Measurements from ENCODE around the gene BNC2. TPM values are rescaled to one million over a fixed set of nuclear protein-coding genes. Genes with fewer than 3 reads are reported as not detected.

BNC2 gene
- total RNA-seq, 1 donor from 2014 or later = 5.4 TPM

DNA sequence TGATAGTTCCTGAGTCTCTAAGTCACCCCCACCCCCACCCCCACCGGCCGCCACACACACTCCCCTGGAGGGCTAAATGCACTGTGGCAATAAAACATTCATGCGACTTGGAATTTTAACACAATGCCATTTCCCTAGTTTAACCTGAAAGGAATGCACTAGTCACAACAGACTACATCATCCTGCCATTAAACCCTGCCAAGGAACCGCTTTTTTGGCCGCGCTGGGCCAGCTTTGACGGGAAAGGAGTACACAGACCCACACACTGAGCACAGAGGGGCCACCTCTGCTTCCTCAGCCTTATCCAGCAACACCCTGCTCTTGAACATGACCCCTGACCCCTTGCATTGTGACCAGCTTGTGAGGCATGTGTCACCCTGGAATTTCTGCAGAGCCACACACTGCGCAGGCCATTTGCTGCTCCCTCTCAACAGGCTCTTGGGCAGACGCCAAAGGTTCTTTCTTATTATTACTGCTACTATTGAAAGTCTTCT lies 165.3 kb downstream of the BNC2 start:
- DNase-seq (ENCODE audit: low read depth, low spot score) = peak; percentile 58
- Mint-ChIP-seq H3K4me1 (peaks cover 36% of the 10 kb centered on the region), H3K9me3 (no peaks in the 10 kb centered on the region), H3K27ac (ENCODE audit: unreplicated experiment) (peak overlapping the region; percentile 59), H3K36me3 (ENCODE audit: low read depth) (no peaks in the 10 kb centered on the region), H3K27me3 (ENCODE audit: low read depth) (peaks cover 35% of the 10 kb centered on the region), H3K4me3 (peak overlapping the region; percentile 56)
- TF ChIP-seq, protein P1, sequence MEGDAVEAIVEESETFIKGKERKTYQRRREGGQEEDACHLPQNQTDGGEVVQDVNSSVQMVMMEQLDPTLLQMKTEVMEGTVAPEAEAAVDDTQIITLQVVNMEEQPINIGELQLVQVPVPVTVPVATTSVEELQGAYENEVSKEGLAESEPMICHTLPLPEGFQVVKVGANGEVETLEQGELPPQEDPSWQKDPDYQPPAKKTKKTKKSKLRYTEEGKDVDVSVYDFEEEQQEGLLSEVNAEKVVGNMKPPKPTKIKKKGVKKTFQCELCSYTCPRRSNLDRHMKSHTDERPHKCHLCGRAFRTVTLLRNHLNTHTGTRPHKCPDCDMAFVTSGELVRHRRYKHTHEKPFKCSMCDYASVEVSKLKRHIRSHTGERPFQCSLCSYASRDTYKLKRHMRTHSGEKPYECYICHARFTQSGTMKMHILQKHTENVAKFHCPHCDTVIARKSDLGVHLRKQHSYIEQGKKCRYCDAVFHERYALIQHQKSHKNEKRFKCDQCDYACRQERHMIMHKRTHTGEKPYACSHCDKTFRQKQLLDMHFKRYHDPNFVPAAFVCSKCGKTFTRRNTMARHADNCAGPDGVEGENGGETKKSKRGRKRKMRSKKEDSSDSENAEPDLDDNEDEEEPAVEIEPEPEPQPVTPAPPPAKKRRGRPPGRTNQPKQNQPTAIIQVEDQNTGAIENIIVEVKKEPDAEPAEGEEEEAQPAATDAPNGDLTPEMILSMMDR (conservative IDR thresholded peaks at IDR 0.05) = no peak

DNA sequence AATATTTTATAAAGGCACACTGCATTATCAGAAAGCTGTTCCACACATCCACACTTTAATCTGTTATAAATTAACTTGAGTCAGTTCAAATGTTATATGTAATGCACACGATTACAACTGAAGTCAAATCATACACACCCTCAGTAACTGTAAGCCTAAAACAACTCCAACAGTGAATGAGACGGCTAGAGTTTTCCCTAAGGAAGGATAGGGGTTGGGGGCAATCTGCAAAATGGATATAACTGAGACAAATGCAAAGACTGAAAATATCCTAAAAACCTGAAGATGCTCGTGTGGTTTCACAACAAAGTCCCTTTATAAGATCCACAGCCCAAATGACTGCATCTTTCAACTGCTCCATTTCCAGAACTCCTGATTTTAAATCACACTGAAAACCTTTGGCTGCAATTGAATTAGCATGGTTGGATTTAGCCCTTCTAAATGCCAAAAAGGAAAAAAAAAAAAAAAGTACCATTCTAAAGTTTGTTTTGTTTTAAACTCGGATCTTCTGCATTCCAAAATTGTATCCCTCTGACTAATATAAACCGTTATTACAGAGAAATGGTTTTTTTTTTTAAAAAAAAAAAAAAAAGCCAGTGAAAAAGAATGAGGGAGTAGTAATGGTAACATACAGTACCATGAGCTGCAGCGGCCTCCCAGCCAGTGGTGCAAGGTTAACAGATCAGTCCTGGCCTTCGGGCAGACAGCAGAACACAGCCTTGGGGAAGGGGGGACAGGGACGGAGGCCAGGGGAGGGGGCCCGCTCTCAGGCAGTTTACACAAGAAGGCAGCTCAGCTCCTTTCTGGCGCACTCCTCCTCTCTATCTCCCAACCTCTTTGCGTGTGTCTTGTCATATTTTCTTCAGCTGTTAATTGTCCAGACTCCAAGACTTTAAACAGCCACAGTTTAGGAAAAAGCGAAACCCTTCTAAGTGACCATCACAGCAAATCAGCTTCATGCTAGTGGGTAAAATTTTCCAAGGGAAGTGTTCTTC lies 166.1 kb downstream of the BNC2 start:
- H3K4me3 Mint-ChIP-seq = no peak overlapping the region
- no peaks in the 10 kb centered on the region for H3K36me3 Mint-ChIP-seq (ENCODE audit: low read depth)
- TF ChIP-seq, protein P1 (conservative IDR thresholded peaks at IDR 0.05) = no peak
- peaks cover 35% of the 10 kb centered on the region for H3K27me3 Mint-ChIP-seq (ENCODE audit: low read depth)
- peaks cover 31% of the 10 kb centered on the region for H3K4me1 Mint-ChIP-seq
- H3K27ac Mint-ChIP-seq (ENCODE audit: unreplicated experiment) = no peak overlapping the region
- no peaks in the 10 kb centered on the region for H3K9me3 Mint-ChIP-seq
- peak; percentile 6 for DNase-seq (ENCODE audit: low read depth, low spot score)

DNA sequence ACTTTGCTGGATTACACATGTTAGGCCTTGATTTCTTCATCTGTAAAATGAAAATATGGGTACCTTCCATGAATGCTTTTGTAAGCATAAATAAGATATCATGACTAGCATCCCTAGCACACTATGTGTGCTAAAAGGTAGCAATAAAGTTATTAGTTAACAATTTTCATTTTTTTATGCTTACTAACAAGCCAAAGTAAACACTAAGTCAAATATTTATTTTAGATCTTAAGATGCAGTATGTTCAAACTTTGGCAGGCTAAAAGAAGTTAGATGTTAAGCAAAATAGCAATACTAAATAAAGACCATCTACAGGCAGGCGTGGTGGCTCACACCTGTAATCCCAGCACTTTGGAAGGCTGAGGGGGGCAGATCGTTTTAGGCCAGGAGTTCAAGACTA lies 169.1 kb downstream of the BNC2 start:
- Mint-ChIP-seq H3K36me3 (ENCODE audit: low read depth) (no peaks in the 10 kb centered on the region), H3K27ac (ENCODE audit: unreplicated experiment) (no peak overlapping the region), H3K4me3 (no peak overlapping the region), H3K4me1 (peaks cover 15% of the 10 kb centered on the region), H3K27me3 (ENCODE audit: low read depth) (peaks cover 33% of the 10 kb centered on the region), H3K9me3 (no peaks in the 10 kb centered on the region)
- TF ChIP-seq, protein P1 (conservative IDR thresholded peaks at IDR 0.05) = no peak
- DNase-seq (ENCODE audit: low read depth, low spot score) = no peak

DNA sequence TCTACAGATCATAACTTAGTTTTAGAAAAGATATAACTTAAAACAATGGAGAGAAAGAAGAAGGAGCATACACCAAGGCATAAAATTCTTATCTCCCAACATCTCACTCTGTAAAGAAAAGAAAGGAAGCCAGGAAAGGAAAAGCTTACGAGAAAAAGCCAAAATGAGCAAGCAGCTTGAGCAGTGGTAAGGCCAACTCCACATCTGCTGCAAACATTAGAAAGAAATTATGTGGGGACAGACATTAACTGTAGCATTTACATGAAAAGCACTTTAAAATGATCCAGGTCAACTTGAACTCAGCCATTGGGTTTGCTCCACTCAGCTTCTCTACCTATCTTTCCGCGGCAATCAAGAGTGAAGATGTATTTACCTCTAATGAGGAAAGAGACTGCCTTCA lies 176.9 kb downstream of the BNC2 start:
- TF ChIP-seq, protein P1 (conservative IDR thresholded peaks at IDR 0.05) = no peak
- no peaks in the 10 kb centered on the region for H3K27me3 Mint-ChIP-seq (ENCODE audit: low read depth)
- peaks cover 10% of the 10 kb centered on the region for H3K4me1 Mint-ChIP-seq
- H3K9me3 Mint-ChIP-seq = no peaks in the 10 kb centered on the region
- H3K27ac Mint-ChIP-seq (ENCODE audit: unreplicated experiment) = no peak overlapping the region
- H3K36me3 Mint-ChIP-seq (ENCODE audit: low read depth) = no peaks in the 10 kb centered on the region
- no peak overlapping the region for H3K4me3 Mint-ChIP-seq
- DNase-seq (ENCODE audit: low read depth, low spot score) = no peak

DNA sequence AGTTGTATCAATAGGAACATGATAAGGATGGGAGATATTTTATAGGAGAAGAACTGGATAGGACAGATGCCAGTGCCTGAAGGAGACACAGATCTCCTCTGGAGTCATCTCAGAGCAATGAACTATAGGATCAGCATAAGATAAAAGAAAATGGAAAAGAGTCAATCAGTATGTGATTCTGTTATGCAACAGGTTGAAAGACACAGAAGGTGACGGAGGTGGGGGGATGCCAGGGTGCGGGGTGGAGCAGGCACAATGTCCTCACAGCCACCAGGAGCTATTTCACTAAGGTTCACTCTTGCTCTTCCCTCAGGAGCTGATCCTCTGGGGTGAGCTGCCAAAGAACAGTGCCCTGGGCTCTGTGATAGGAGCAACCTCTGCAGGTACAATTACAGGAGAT lies 179.8 kb downstream of the BNC2 start:
- Mint-ChIP-seq H3K27me3 (ENCODE audit: low read depth) (no peaks in the 10 kb centered on the region), H3K27ac (ENCODE audit: unreplicated experiment) (no peak overlapping the region), H3K9me3 (no peaks in the 10 kb centered on the region), H3K4me1 (peaks cover 20% of the 10 kb centered on the region), H3K36me3 (ENCODE audit: low read depth) (no peaks in the 10 kb centered on the region), H3K4me3 (no peak overlapping the region)
- TF ChIP-seq, protein P1 (conservative IDR thresholded peaks at IDR 0.05) = no peak
- DNase-seq (ENCODE audit: low read depth, low spot score) = no peak
